HG03064 (cell line): ENCODE data around the gene ACOXL.
A peak's percentile ranks its signal among the peaks of the same experiment; 100 is the strongest.
"Not testable (repeated sequence)": the region's sequence is repeated elsewhere in the genome, so short reads cannot be mapped to it uniquely, and the experiment has no call there.

ENCODE experiments used
- ATAC-seq: cut with Tn5 transposase; IDR thresholded peaks from one replicate; pipeline ENCODE4 v1.9.1; 2021; ENCODE audit warnings: low read depth; ENCODE audit not compliant: unreplicated experiment

ACOXL gene

DNA sequence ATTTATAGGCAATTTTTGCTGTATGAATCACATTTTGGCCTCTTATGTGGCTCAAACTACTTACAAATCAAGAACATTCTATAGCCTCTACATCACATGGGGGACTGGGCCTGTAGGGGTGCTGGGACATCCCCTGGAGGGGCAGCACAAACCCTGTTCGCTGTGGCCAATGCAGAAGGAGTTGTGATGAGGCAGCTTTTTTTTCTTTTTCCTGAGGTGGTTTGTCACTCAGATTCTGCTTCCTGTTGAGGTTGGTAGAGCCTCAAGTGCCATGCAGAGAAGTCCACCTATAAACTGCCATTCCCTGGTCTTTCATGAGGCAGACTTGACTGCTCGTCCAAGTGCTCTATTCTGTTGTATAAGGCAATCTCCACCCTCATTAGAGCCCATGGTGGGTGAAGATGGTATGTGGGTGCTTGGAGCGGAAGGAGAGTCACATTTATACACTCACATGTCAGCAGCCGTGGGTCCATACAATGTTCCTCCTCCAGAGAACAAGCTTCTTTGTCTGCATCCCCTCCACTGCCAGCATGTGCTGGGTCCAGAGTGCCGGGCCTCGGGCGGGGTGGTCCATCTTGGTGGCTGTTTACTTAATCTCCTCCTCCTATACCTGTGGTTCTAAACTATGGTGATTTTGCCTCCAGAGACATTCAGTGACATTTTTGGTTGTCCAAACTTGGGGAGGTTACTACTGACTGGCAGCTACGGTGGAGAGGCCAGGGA is 120.3 kb downstream of the ACOXL start:
- ATAC-seq: no peak

DNA sequence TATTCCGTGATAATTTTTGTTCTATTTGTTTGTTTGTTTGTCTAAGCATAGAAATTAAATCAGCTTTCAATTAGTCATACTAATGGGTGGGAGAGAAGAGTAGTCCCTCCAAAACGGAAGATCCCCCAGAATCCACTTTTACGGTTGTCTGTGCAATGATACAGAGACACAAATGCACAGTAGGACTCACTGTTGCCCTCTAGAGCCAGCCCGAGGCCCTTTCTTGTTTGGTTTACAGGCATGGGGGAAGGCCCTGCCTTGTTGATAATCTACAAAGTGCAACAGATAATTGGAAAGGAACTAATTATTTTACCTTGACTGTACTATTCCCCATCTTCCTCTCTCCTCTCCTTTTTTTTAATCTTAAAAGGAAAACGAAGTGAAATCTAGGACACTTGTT is 121.1 kb downstream of the ACOXL start:
- no peak for ATAC-seq

DNA sequence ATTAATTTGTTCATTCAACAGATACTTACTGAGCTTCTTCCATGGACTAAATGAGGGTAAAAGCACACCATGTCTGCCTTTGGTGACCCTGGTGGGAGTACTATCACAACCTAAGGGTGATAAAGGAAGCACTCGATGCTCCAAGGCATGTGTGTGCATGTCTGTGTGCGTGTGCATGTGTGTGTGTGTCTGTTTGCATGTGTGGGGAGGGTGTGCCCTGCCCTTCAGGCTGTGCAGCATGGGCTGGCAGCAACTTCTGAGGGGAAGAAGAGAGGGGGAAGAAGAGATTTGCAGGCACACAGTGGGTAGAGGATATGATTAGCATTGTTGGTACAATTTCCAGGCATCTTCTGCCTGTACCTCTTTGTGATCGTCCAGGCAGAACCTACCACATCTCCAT is 121.6 kb downstream of the ACOXL start:
- ATAC-seq: no peak

DNA sequence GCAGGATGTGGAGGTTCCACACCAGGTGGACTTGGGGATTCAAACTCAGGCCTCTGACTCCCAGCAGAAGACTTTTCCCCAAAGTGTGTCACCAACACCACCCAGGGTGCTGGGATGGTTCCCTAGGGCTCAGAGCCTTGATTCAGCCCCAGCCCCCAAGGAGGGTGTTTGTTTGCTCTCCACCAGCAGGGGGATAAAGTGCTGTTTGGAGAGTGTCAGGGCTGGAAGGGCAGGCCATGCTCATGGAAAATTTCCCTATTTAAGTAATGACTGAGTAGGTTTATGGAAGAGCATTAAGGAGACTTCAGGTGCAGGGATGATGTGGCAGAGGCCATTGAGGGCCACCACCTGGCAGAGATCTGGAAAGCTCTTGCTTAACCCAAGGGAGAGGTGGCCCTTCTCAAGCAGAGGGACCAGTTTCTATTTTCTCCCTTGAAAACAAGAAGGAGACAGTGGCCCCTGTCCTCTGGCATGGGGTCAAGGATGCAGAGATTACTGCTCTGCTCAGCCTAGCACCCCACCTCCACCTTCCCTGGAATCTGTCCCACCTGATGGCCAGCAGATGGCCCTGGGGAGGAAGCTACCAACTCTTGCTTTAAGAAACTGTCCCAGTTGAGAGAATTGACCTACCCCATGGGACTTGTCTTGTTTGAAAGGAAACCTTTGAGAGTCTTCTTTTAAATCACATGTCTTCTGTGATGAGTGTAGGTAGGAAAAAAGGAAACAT is 122.1 kb downstream of the ACOXL start:
- no peak for ATAC-seq

DNA sequence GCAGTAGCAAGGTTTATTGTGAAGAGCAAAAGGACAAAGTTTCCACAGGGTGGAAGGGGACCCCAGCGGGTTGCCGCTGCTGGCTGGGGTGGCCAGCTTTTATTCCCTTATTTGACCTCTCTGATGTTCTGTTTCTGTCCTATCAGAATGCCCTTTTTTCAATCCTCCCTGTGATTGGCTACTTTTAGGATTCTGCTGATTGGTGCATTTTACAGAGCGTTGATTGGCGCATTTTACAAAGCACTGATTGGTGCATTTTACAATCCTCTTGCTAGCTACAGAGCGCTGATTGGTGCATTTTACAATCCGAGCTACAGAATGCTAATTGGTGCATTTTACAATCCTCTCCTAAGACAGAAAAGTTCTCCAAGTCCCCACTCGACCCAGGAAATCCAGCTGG is 123.5 kb downstream of the ACOXL start:
- ATAC-seq: not testable (repeated sequence)

DNA sequence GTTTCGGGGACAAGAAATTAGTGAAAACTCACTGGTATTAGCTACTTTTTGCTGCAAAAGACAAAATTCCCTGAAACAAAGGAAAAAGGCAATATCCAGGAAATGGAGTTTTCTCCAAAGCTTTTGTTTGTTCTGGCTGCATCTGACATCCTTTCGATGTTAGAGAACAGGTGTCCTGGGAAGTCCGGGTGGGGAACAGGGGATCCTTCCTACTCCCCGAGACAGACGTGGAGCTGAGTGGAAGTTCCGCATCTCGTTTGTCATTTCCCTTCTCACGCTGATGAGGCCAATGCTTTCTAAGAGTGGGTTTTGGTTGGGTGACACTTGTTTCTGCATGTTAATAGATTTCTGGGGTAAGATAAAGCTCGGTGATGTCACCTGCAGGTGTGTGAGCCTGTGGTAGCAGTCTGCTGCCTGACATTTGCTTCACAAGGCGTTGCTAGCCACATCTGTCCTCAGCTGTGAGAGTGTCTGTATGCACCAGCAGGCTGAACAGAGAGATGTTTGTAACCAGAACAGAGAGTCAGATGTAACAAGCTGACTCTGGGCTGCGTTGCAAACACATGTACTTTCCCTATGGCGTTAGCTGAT is 125.9 kb downstream of the ACOXL start:
- peak; percentile 79 for ATAC-seq

- ATAC-seq: no peak
These were observed 126.8 kb downstream of the ACOXL start for GRCh38 chr2:110858993-110859701.

DNA sequence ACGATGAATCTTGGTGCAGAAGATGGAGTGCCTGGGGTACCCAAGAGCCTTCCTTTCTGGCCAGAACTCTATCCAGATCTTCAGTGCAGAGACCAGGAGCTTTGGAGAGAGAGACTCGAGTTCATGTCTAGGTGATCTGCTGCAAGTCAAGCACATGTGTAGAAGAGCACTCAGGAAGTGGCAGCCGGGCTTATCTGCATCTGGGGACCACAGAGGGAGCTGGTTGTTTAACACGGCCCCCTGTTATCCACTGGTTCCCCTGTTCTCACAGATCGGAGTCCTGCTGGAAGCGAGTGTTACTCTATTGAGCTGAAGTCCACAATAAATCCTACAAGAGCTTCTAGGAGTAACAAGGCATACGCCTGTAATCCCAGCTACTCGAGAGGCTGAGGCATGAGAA is 128.3 kb downstream of the ACOXL start:
- no peak for ATAC-seq

DNA sequence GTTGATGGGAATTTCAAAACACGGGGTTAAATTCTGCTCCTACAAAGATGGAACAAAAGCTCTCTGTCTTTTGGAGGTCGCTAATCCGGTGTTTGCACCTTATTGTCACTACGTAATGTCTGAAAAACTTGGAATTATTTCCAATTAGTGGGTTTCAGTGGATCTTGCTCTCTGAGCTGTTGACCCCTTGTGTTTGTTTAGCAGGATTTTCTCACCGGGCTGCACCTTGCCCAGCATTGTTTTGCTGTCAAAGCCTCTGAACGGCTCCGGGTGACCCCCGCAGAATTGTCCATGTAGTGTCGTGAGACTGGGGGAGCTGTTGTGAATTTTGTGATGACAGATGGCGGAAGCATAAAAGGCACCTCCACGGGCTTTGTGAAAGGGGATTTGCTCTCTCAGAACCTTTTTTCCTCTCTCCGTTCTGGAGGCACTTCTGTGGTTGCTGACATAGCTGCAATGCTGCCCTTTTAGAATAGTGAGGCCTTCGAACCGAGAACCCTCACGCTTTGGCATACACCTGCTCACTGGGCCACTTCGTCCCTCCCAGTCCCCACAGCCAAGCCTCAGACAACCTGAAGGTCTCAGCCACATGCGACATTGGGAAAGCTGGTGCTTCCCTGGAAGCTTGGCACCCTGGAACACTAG is 129.4 kb downstream of the ACOXL start:
- ATAC-seq: no peak

- ATAC-seq: no peak
These were observed 131.4 kb downstream of the ACOXL start for GRCh38 chr2:110863726-110864125.

- ATAC-seq: no peak
These were observed 131.8 kb downstream of the ACOXL start for GRCh38 chr2:110864176-110864575.

DNA sequence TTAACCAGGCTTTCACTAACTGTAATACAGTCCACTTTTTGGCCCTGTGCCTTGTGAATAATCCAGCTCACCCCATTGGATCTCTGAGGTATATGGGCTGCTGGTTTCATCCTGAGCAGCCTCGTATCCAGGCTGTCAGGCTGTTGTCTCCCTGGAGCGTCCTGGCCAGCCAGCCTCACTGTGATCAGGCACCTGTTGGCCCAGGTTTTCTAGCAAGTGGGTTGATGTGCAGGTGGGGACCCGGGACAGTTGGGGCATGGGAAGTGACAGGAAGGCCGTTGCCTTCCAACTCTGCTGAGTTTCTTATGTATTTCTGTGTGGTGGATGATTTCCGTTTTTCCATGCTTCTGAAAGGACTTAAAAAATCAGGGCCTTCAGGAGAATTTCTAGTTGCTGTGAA is 132.4 kb downstream of the ACOXL start:
- no peak for ATAC-seq

- ATAC-seq: peak; percentile 88
These were observed 132.8 kb downstream of the ACOXL start for GRCh38 chr2:110865188-110865587.

- no peak for ATAC-seq
These were observed 133.7 kb downstream of the ACOXL start for GRCh38 chr2:110866045-110866444.

DNA sequence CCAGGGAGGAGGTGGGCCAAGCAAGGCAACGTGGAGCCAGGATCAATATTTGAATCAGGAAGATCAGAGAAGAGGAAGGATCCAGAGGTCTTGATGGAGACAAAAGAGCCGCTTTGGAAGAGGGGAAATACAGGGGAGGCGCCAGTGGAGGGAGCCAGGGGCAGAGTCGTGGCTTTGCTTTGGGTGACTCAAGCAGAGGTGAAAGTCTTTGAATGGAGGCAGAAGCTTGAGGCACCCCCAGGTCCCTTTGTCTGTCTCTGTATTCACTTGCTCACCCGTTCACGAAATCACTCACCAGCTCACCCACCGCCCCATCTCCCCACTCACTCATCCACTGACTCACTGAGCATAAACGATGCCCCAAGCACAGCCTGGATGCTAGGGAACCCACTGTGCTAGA is 134.1 kb downstream of the ACOXL start:
- ATAC-seq: no peak

DNA sequence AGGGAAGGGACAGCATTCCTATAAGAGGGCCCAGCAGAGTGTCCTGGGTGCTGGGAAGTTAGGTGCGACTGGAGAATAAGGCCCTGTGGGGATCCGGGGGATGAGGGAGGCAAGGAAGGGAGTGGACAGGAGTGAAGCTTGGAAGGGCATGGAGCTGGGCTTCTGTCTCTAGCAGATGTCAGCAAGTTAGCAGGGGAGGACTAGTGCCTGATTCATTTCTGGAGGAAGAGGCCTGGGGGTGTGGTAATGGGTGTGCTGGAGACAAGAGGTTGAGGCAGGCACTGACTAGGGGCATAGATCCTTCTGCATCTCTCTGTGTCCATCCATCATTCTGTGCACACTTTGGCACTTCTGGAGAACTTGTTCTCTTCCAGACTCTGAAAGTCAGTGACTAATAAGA is 134.7 kb downstream of the ACOXL start:
- ATAC-seq: no peak

- ATAC-seq: no peak
These were observed 136.6 kb downstream of the ACOXL start for GRCh38 chr2:110868971-110869370.

DNA sequence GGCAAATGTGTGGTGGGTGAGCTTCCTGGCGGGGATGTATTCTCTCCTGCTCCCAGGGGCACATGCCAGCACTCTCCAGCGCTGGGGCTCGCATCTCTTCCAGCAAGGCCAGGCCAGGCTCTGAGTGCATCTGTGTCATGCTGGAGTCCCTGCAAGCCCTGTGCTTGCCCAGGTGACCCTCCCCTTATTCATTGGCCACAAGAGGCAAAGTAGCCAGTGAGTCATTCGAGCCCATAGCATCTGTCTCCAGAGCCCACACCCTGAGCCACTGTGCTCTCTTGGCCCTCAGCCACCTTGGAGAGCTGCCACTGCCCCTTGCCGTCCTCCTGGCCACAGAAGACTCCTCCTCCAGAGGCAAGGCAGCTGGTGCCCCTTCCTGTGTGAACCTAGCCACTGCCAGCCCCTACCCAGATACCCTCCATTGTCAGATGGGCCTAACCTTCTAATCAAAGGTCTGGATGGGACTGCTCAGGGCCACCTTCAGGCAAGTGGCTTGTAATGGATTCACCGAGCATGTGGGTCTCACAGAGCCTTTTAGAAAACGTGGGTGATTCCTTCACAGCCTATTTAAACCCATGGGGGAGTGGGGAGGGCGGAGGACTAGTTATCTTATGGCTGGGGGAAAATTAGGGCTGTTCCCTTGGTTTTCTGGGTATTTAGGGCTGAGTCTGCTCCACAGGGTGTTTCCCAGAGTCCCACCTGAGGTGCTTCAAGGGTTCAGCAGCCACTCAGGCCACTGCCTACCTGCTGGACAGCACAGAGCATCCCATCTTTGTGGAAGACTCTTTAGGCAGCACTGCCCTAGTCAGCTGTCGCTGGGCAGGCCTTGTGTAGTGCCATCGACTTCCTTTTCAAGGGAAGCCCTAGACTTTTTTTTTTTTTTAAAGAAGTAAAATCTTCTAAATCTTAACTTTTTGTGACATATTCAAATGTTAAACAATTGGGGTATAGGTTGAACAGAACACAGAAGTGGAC is 137.4 kb downstream of the ACOXL start:
- ATAC-seq: no peak

DNA sequence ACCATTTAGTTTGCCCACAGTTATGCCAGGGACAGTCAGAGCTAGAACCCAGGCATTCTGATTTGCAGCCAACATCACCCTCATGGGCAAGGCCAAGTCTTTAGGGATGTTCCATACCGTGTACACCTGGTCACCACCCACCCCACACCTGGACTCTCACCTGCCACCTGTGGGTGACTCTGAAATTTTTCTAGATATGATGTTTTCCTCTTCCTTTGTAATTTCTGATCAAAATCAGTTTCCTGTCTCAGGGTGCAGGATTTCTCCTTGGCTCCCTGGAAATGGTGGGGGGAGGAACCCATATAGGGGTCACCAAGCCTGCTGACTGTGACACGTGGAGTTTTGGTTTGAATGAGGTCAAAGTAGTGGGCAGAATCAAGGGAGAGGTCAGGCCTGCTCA is 138.2 kb downstream of the ACOXL start:
- ATAC-seq: no peak

DNA sequence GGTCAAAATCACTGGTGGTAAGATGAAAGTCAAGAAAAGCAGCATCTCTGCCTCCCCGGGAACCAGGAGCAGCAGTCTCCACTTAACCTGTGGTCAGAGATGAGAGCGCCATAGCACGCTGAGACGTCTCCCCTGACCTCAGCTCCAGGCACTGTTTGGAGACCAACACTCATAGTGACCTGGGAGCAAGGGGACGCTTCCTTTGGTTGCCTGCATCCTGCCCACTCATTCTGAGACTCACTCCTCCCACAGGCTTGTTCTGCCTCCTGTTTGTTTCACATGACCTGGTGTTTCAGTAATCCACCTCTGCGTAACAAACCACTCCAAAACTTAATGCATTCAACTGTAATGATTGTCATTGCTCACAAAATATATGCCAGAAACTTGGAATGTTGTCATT is 139.3 kb downstream of the ACOXL start:
- ATAC-seq: no peak
